Tibial artery (tissue), 4 donors: Measurements from ENCODE around the gene OVAAL.

Source experiments
- DNase-seq, 2 donors: peaks; one replicate each; pipeline ENCODE4 v3.0.0-alpha.2; 2019
- H3K27ac ChIP-seq, 2 donors: fragments of 200-600 bp; sonication (generic) in 1 of 2; 1 replicate in 1 of 2; 2 replicates in 1 of 2; pipeline ENCODE4 v1.5.1; 2018 to 2019; ENCODE audit warnings: mild to moderate bottlenecking in 1 of 2
- H3K27me3 ChIP-seq, 2 donors: fragments of 200-600 bp; sonication (generic) in 1 of 2; one replicate each; pipeline versions ENCODE4 v1.5.1 to v1.6.0; 2016 to 2019
- H3K36me3 ChIP-seq, 3 donors: fragments of 200-600 bp; sonication (generic) in 2 of 3; one replicate each; pipeline ENCODE4 v1.5.1; 2016 to 2019; ENCODE audit warnings: mild to moderate bottlenecking in 2 of 3
- H3K4me1 ChIP-seq, 4 donors: fragments of 200-600 bp; sonication (generic) in 2 of 4; 1 replicate in 3 of 4; 2 replicates in 1 of 4; pipeline ENCODE4 v1.5.1; 2016 to 2019
- H3K4me3 ChIP-seq, 2 donors: fragments of 200-600 bp; sonication (generic) in 1 of 2; 1 replicate in 1 of 2; 2 replicates in 1 of 2; pipeline ENCODE4 v1.5.1; 2018 to 2019; ENCODE audit warnings: mild to moderate bottlenecking in 2 of 2
- H3K9me3 ChIP-seq, 3 donors: fragments of 200-600 bp; sonication (generic) in 1 of 3; one replicate each; pipeline ENCODE4 v1.5.1; 2016 to 2019
- CTCF ChIP-seq, 2 experiments: fragments of 200-600 bp in 1 of 2; fragments of 450-650 bp in 1 of 2; IDR thresholded peaks; one replicate each; pipeline ENCODE4 v1.5.1; 2017 to 2019; ENCODE audit warnings: antibody characterized with exemption in 2 of 2, mild to moderate bottlenecking in 1 of 2, moderate library complexity in 1 of 2
- intact Hi-C: fragments of 100-400 bp; cut with DNase I; formaldehyde crosslinking; loops from one replicate; pipeline ENCODE4 v1.15.0; 2023; ENCODE audit warnings: low total_unique reads

Gene OVAAL

GRCh38 chr1:180566026-180566425 lies 7.3 kb downstream of the OVAAL start:
- no peak overlapping the region for H3K27ac ChIP-seq
- TF ChIP-seq CTCF (IDR thresholded peaks at IDR 0.05), result no peak
- no peak for DNase-seq

GRCh38 chr1:180566495-180566894 lies 7.7 kb downstream of the OVAAL start:
- H3K4me1 ChIP-seq, result peaks cover 0 to 29% (median 11%) of the 10 kb centered on the region in 4 donors
- TF ChIP-seq CTCF (IDR thresholded peaks at IDR 0.05), result no peak
- H3K27ac ChIP-seq, result no peak overlapping the region
- intact Hi-C loops, result no loop called here
- no peaks in the 10 kb centered on the region for H3K36me3 ChIP-seq
- DNase-seq, result no peak
- H3K27me3 ChIP-seq, result no peaks in the 10 kb centered on the region
- H3K4me3 ChIP-seq, result no peak overlapping the region
- no peaks in the 10 kb centered on the region for H3K9me3 ChIP-seq

More at GRCh38 chr1:180566026-180566425, 7.3 kb downstream of the OVAAL start:
- H3K36me3 ChIP-seq, result no peaks in the 10 kb centered on the region
- H3K27me3 ChIP-seq, result no peaks in the 10 kb centered on the region
- H3K9me3 ChIP-seq, result no peaks in the 10 kb centered on the region
- no peak overlapping the region for H3K4me3 ChIP-seq
- intact Hi-C loops, result no loop called here
- H3K4me1 ChIP-seq, result peaks cover 0 to 29% (median 15%) of the 10 kb centered on the region in 4 donors

GRCh38 chr1:180567654-180568053 lies 8.9 kb downstream of the OVAAL start:
- intact Hi-C loops, result no loop called here
- Histone ChIP-seq H3K4me1 (peaks cover 0 to 17% (median 6%) of the 10 kb centered on the region in 4 donors), H3K4me3 (no peak overlapping the region), H3K36me3 (no peaks in the 10 kb centered on the region), H3K27me3 (no peaks in the 10 kb centered on the region), H3K27ac (no peak overlapping the region), H3K9me3 (no peaks in the 10 kb centered on the region)
- TF ChIP-seq CTCF (IDR thresholded peaks at IDR 0.05), result no peak
- DNase-seq, result no peak

- Histone ChIP-seq H3K27me3 (no peaks in the 10 kb centered on the region), H3K9me3 (no peaks in the 10 kb centered on the region), H3K27ac (no peak overlapping the region), H3K4me1 (peaks cover 0 to 12% (median 2%) of the 10 kb centered on the region in 4 donors), H3K4me3 (no peak overlapping the region), H3K36me3 (no peaks in the 10 kb centered on the region)
- intact Hi-C loops, result no loop called here
- no peak for TF ChIP-seq CTCF (IDR thresholded peaks at IDR 0.05)
- DNase-seq, result no peak
These were observed 9.4 kb downstream of the OVAAL start for GRCh38 chr1:180568184-180568583.

GRCh38 chr1:180571060-180571831 lies 12.5 kb downstream of the OVAAL start:
- no peak for TF ChIP-seq CTCF (IDR thresholded peaks at IDR 0.05)
- intact Hi-C loops, result no loop called here
- peaks cover 0 to 11% (median 2%) of the 10 kb centered on the region in 4 donors for H3K4me1 ChIP-seq
- H3K9me3 ChIP-seq, result no peaks in the 10 kb centered on the region
- DNase-seq, result no peak
- H3K4me3 ChIP-seq, result no peak overlapping the region
- H3K27me3 ChIP-seq, result no peaks in the 10 kb centered on the region
- H3K27ac ChIP-seq, result no peak overlapping the region
- H3K36me3 ChIP-seq, result no peaks in the 10 kb centered on the region
